GM18951 (cell line): ENCODE measurements around the gene USP48.
"Not testable (repeated sequence)": the region's sequence is repeated elsewhere in the genome, so short reads cannot be mapped to it uniquely, and the experiment has no call there.

Experiments used
- POLR2A ChIP-seq: IDR thresholded peaks from 4 replicates; pipeline ENCODE4 v1.6.1; 2011; ENCODE audit warnings: mild to moderate bottlenecking; ENCODE audit not compliant: insufficient read length, insufficient read depth; ENCODE audit errors: extremely low read depth
- in situ Hi-C: fragments of 300-500 bp; cut with MboI; formaldehyde crosslinking; loops from one replicate; pipeline ENCODE4 v1.12.0; 2022; ENCODE audit warnings: low sequenced_read_pairs, mixed read lengths, inconsistent platforms; ENCODE audit not compliant: unreplicated experiment

Gene USP48

DNA sequence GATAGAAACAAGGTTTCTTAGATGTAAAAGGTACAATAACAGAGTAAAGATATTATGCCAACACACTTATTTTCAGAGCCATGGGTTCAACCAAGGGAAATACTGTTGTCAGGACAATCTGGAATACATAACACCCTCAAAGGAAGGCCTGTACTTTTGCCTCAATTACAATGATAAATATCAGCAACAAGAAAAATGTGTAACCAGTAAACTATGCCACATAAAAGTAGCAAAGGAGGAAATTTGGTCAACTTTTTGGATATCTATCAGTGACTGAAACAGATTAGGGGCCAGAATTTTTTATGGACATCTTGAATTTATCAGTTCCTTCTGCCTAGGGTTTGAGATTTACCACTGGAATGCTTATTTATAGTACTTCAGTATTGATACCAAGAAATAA, 89.2 kb downstream of the USP48 start:
- in situ Hi-C loops, result no loop called here
- TF ChIP-seq POLR2A, result no peak

DNA sequence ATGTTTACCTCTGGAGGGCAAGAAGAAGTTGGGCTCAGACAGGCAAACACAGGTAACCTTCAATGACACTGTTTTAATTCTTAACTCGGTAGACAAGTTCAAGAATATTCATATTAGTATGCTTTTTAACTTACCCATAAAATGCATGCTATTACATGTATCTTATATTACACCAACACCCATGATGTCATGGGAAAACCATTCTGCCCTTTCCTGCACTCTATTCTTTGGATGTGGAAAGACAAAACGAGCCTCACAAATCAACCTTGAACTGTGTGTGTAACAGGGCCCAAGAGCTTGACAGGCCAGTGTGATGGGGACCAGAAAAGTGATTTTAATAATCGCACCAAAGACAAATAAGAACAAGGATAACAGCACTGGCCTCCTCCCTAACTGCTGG, 91.2 kb downstream of the USP48 start:
- no peak for TF ChIP-seq POLR2A
- in situ Hi-C loops, result no loop called here

DNA sequence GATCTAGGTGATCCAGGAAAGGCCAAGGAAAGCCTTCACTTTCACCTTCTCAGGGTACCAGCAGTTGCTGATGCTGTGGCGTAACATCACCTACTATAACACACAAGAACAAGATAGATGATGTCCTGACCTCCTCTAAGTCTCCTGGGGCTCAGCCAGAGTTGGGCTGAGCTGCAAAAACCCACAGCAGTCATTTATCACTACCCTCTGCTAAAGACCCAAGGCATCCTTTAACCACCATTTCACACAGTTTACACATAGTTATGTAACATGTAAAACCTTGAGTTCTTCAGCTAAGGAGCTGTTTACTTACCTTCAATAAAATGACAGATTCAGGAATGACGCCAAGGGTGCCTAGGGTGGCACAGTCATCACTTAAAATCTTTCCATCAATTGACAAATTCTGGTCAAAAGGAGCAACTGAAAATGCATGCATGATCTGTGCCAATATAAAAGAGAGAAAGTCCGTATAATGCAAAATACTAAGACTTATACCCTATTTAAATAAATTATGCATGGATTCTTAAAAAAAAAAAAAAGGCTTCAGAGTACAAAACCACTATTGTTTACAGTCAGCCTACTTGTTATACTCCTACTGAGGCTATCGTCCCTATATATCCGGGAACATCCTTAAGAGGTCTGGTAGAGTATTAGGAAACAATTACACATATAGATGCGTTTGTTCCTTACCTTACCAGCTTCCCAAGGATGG, 93.1 kb downstream of the USP48 start:
- no peak for TF ChIP-seq POLR2A
- in situ Hi-C loops, result no loop called here

DNA sequence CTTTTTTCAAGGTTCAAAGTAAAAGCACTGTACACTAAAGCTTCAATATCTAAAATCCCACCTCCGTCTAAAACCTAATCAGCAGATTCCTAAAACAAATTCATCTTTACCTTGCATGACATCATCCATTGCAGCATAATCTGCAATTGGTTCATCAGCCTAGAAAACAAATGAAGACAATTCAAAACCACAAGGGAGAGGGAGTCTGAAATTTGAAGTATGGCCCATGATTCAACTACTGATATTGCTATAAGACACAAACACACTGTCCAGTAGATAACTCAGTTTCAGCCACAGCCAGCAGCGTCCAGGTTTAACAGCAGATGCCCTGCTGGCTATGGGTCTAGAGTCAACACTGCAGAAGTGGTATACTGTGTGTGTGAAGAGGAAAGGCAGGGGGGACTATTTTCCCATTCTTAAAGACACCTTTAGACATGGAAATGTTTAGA, 95.8 kb downstream of the USP48 start:
- TF ChIP-seq POLR2A, result no peak
- in situ Hi-C loops, result no loop called here

- in situ Hi-C loops, result no loop called here
- no peak for TF ChIP-seq POLR2A
These were observed 96.8 kb downstream of the USP48 start for GRCh38 chr1:21685946-21686678.

DNA sequence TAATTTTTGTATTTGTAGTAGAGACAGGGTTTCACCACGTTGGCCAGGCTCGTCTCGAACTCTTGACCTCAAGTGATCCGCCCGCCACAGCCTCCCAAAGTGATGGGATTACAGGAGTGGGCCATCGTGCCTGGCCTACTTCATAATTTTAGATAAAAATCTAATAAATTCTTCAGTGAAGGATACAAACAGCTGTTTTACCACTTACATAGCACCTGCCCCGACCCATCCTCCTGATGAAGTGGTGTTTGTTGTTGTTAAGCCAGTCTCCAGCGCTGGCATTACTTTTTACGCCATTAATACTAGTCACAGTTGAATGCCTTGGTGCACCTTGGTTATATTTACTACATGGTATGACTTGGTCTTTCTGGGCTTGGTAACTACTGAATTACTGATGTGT, 101.5 kb downstream of the USP48 start:
- in situ Hi-C loops, result no loop called here
- TF ChIP-seq POLR2A, result no peak

DNA sequence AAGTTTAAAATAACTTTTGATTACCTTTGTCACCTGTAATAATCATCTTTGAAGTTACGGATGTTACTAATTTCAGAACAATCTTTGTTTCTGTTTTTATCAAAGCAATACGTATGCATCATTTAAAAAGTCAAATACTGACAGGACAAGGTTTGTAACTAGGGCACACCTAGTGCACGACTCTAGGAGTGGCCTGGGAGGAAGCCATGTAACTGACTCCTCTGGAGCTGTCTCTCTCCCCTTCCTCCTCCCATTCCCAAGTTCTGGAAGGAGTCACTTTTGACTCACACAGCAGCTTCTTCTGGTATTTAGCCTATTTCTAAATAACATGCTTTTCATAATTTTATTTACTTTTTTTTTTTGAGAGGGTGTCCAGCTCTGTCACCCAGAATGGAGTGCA, 102.0 kb downstream of the USP48 start:
- no peak for TF ChIP-seq POLR2A
- in situ Hi-C loops, result no loop called here

DNA sequence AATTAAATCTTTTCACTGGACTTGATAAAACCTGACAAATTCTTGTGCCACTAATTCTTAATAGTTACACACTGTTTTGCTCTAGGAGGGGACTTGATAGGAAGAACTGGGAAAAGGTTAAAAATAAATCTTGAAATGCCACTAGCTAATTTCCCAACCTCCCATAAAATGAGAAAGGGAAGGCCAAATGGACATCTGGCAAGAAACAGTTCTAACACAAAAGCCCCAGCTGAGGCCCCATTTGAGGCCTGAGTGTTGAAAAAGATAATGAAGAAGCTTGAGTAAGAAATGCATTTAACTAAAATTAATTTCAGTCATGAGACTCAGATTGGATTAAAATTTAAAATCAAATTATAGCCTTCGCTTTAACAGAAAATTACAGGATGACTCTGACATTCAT, 102.6 kb downstream of the USP48 start:
- no peak for TF ChIP-seq POLR2A
- in situ Hi-C loops, result no loop called here

GRCh38 chr1:21677168-21677567, 105.8 kb downstream of the USP48 start:
- in situ Hi-C loops, result no loop called here
- no peak for TF ChIP-seq POLR2A

- in situ Hi-C loops, result no loop called here
- no peak for TF ChIP-seq POLR2A
These were observed 108.0 kb downstream of the USP48 start for GRCh38 chr1:21674957-21675356.

GRCh38 chr1:21673853-21674252, 109.1 kb downstream of the USP48 start:
- in situ Hi-C loops, result not testable (repeated sequence)

DNA sequence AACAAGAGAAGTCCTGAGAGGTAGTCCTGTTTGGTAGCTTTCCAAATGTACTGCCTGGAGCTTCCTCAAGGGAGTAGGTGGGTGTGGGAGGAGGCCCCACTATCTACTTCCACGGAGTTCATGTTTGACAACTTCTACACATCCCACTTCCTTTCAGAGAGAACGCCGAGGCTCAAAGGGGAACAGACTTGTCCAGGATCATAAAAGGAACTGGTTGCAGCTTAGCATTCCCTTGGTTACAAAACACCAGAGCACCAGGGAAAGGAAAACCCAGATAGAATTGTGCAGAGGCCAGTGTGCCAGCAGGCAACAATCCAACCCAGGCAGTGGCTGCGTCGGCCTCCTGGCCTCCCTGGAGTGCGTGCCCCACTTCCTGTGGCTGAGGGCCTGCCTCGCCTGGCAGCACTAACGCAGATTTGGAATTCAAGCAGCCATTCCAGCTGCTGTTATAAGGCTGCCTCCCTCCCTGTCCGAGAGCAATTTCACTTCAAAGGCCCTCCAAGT, 109.6 kb downstream of the USP48 start:
- in situ Hi-C loops, result no loop called here
- no peak for TF ChIP-seq POLR2A

DNA sequence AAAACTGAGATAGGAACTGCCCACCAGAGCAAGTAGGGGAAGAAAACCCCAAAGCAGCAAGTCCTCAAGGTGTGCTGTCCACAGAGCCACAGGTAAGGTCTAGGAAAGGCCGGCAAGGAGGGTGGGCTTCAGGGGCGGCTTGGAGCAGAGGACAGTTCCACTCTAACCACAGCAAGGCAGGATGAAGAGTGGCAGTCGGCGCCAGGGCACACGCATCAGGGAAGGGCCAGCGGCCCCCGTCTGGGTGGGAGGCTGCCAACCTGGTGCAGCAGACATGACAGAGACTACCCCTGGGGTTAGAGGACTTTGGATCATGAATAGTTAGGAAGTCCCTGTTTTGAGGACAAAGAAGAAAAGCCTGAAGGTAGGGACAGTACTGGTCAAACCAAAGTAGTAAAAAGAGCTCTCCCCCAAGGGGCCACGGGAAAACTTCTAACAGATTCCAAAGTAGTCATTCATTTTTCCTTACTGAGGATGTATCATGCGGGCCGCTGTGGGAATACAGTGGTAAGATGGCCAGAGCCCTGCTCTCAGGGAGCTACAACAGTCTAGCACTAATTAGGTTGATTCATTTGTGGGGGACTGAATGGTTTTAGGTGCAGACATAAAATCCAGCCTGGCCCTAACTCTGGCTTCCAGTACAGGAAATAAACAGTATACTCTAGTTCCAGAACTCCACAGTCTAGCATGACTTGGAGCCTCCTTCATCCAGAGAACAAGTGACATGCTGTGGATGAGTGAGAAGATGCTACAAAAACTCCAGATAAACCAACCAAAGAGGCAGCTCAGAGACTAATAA, 110.3 kb downstream of the USP48 start:
- in situ Hi-C loops, result no loop called here
- TF ChIP-seq POLR2A, result no peak
